T-helper 2 cell treated with Interferon-gamma antibody and Interleukin-4, amounts not matched to agents 5 μg/mL and 100 μg/mL, for 36 hours (primary cell): ENCODE data around the gene URGCP.
"Not testable (repeated sequence)": the region's sequence is repeated elsewhere in the genome, so short reads cannot be mapped to it uniquely, and the experiment has no call there.

ENCODE experiments used
- DNase-seq: peaks from one replicate; pipeline ENCODE4 v3.0.0; 2021; ENCODE audit warnings: low spot score
- H3K27ac Mint-ChIP-seq: one replicate; pipeline ENCODE4 v1.8.0; 2021; ENCODE audit warnings: mild to moderate bottlenecking, mixed read lengths
- H3K27me3 Mint-ChIP-seq: one replicate; pipeline ENCODE4 v1.8.0; 2021; ENCODE audit warnings: low read depth, mixed read lengths
- H3K36me3 Mint-ChIP-seq: one replicate; pipeline ENCODE4 v1.8.0; 2021; ENCODE audit warnings: low read depth, mixed read lengths
- H3K4me1 Mint-ChIP-seq: one replicate; pipeline ENCODE4 v1.8.0; 2021; ENCODE audit warnings: low read depth, mixed read lengths
- H3K4me3 Mint-ChIP-seq: one replicate; pipeline ENCODE4 v1.8.0; 2022; ENCODE audit warnings: mild to moderate bottlenecking, moderate library complexity, mixed read lengths
- H3K9me3 Mint-ChIP-seq: one replicate; pipeline ENCODE4 v1.8.0; 2021; ENCODE audit warnings: mixed read lengths

The URGCP gene

DNA sequence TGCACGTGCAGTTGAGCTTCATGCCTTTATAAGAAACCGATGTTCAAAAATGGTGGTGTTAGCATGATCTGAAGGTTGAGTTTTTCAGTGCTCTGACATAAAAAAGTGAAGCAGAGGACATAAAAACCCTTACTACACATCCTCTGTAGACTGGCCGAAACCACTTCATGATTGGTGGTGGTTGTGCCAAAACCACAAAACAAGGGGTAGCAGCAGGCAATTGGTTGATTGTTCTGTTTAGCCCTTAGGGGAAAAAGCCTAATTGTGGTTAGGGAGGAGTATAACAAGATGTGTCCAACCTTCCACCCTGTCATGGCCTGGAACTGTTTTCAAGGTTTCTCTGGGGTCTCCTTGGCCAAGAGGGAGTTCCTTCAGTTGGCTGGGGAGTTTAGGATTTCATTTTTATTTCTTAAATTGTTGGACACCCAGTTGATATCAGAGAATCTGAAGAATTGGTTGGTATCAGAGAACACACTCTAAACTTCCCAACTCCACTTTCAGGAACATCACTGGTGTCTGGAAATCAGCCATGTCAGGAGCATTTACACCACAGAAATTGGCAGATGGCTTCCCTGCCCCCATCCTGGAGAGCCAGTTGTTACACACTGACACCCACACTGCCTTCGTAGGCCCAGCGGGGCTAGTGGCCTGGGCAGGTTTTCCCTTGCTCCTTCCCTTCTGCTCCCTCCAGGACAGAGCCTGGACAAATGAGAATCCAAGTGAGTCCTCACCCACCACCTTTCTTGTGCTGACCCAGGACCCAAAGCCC lies 55.9 kb downstream of the URGCP start:
- Mint-ChIP-seq H3K4me1 (peaks cover 5% of the 10 kb centered on the region), H3K27ac (no peak overlapping the region), H3K27me3 (peaks cover 4% of the 10 kb centered on the region), H3K36me3 (no peaks in the 10 kb centered on the region), H3K9me3 (no peaks in the 10 kb centered on the region), H3K4me3 (no peak overlapping the region)
- DNase-seq, result no peak

DNA sequence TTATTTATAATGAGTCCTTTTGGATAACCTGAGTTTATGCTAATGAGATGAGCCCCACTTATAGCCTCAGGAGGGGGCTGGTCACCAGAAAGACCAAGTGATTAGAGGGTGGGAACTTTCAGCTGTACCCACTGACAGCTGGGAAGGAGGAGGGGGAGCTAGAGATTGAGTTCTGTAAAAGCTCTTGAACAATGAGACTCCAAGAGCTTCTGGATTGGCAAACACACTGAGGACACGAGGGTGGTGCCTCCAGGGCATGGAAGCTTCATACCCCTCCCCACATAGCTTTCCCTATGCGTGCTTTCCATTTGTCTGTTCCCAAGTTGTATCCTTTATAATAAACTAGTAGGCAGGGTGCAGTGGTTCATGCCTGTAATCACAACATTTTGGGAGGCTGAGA lies 57.3 kb downstream of the URGCP start:
- Mint-ChIP-seq H3K27ac (no peak overlapping the region), H3K27me3 (peaks cover 4% of the 10 kb centered on the region), H3K4me1 (peaks cover 5% of the 10 kb centered on the region), H3K9me3 (no peaks in the 10 kb centered on the region), H3K4me3 (no peak overlapping the region), H3K36me3 (no peaks in the 10 kb centered on the region)
- DNase-seq, result no peak

DNA sequence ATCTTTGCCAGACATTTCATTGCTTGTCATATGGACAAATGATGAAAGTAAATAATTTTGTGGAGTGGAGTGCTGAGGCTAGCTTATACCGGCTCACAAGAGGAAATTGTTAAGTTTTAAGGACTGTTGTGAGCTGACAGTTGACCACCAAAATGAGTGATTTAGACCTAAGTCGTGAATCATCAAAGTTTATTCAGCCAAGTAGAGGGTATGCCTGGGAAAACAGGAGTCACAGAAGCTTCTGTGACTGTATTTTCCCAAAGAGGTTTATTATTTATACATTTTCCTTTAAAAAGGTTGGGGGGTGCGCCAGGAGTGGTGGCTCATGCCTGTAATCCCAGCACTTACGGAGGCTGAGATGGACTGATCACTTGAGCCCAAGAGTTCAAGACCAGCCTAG lies 58.9 kb downstream of the URGCP start:
- H3K4me1 Mint-ChIP-seq, result peaks cover 5% of the 10 kb centered on the region
- H3K27ac Mint-ChIP-seq, result no peak overlapping the region
- no peak overlapping the region for H3K4me3 Mint-ChIP-seq
- no peaks in the 10 kb centered on the region for H3K36me3 Mint-ChIP-seq
- peaks cover 9% of the 10 kb centered on the region for H3K27me3 Mint-ChIP-seq
- DNase-seq, result no peak
- H3K9me3 Mint-ChIP-seq, result no peaks in the 10 kb centered on the region

DNA sequence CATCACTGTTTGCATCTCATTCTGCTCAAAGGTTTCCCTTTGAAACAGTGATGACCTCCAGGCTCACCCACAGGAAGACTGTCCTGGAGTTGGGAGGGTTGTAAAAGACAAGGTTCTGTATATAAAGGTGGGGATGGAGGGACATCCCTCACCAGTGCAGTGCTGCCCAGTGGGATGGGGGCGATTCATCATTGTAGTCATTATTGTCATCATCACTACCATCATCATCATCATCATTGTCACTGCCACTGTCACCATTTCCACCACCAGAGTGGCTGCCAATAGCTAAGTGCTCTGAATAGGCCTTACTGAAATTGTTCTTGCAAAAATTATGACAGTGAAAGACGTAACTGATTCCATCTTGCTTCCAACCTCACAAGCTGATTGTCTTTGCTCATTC lies 61.7 kb downstream of the URGCP start:
- no peak for DNase-seq
- no peak overlapping the region for H3K27ac Mint-ChIP-seq
- H3K36me3 Mint-ChIP-seq, result no peaks in the 10 kb centered on the region

DNA sequence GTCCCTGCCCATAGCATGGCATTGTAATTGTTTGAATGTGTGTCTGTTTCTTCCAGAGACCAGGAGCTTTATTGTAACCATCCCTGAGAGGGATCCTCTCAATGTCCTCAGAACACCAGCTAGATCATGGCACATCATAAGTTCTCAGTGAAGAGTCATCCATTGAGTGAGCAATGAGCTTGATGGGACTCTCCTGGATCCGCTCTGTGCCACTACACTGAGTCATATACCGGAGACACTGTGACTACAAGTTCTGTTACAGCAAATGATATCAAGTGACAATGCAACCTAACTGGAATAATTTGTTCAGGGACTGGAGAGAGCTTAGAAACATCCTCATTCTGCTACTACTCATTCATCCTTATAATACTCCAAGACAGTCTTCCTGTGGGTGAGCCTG lies 62.1 kb downstream of the URGCP start:
- no peaks in the 10 kb centered on the region for H3K36me3 Mint-ChIP-seq
- no peak for DNase-seq
- H3K27me3 Mint-ChIP-seq, result peaks cover 12% of the 10 kb centered on the region
- no peak overlapping the region for H3K4me3 Mint-ChIP-seq
- H3K4me1 Mint-ChIP-seq, result peaks cover 2% of the 10 kb centered on the region
- H3K27ac Mint-ChIP-seq, result no peak overlapping the region
- H3K9me3 Mint-ChIP-seq, result no peaks in the 10 kb centered on the region

More for the DNA sequence above, 61.7 kb downstream of the URGCP start:
- H3K27me3 Mint-ChIP-seq, result peaks cover 12% of the 10 kb centered on the region
- no peak overlapping the region for H3K4me3 Mint-ChIP-seq
- peaks cover 2% of the 10 kb centered on the region for H3K4me1 Mint-ChIP-seq
- no peaks in the 10 kb centered on the region for H3K9me3 Mint-ChIP-seq

DNA sequence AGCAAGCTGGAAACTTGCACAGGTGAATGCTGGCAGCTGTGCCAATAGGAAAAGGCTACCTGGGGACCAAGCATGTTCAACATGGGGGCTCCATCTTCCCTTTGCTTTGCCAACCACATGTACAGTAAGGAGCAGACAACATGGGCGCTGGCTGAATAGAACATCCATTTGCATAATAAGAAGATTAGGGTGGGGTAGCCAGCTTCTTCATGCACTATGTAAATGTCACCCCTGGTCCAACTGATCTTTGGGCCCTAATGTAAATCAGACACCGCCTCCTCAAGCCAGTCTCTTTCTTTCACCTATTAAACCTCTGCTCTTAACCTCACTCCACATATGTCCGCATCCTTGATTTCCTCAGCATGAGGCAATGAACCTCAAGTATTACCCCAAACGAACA lies 63.1 kb downstream of the URGCP start:
- H3K36me3 Mint-ChIP-seq, result no peaks in the 10 kb centered on the region
- no peak for DNase-seq
- H3K27ac Mint-ChIP-seq, result no peak overlapping the region
- H3K4me3 Mint-ChIP-seq, result no peak overlapping the region
- H3K9me3 Mint-ChIP-seq, result no peaks in the 10 kb centered on the region
- peaks cover 12% of the 10 kb centered on the region for H3K27me3 Mint-ChIP-seq
- H3K4me1 Mint-ChIP-seq, result peaks cover 6% of the 10 kb centered on the region

DNA sequence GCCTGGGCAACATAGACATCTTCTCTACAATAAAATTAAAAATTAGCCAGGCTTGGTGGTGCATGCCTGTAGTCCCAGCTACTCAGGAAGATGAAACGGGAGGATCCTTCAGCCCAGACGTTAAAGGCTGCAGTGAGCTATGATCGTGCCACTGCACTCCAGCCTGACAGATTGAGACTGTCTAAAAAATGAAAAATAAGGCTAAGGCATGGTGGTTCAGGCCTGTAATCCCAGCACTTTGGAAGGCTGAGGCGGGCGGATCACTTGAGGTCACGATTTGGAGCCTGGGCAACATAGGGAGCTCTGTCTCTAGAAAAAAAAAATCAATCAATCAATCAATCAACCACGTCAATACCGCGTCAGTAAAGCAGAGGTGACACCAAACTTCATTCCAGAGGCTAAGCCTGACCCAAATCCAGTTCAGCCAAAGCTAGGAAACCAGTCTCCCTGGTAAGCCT lies 68.2 kb downstream of the URGCP start:
- H3K27ac Mint-ChIP-seq, result no peak overlapping the region
- H3K36me3 Mint-ChIP-seq, result no peaks in the 10 kb centered on the region
- peaks cover 18% of the 10 kb centered on the region for H3K4me1 Mint-ChIP-seq

DNA sequence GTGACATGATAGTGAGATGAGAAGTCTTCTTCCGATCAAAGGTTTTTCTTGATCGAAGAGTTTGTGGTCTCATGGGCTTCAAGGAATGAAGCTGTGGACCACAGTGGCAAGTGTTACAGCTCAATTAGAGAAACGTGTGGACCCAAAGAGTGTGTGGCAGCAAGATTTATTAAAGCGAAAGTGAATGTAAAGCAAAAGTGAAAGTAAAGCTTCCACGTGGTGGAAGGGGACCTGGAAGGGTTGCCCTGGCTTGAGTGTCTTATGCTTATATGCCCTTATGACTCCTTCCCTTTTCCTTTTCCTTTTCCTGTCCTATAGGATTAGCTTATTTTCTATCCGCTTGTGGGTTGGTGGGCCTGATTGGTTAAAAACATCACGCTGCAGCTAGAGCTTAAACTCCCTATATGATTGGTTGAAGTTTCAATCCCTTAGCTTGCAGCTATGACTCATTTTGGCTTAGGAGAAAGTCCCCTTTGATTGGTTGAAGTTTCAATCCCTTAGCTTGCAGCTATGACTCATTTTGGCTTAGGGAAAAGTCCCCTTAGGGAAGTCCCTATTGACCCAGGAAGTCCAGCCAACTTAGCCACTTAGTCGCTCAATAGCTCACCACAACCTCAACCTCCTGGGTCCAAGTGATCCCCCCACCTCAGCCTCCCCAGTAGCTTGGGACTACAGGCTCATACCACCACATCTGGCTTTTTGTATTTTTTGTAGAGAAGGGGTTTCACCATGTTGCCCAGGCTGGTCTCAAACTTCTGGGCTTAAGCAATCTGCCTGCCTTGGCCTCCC lies 71.7 kb downstream of the URGCP start:
- Mint-ChIP-seq H3K27ac (peak overlapping the region; percentile 83), H3K9me3 (peaks cover 20% of the 10 kb centered on the region), H3K4me3 (peak overlapping the region; percentile 78), H3K27me3 (peaks cover 4% of the 10 kb centered on the region), H3K36me3 (peaks cover 2% of the 10 kb centered on the region), H3K4me1 (peaks cover 17% of the 10 kb centered on the region)
- DNase-seq, result peak; percentile 52

More for the DNA sequence above, 68.2 kb downstream of the URGCP start:
- DNase-seq, result no peak
- no peak overlapping the region for H3K4me3 Mint-ChIP-seq
- peaks cover 12% of the 10 kb centered on the region for H3K27me3 Mint-ChIP-seq
- no peaks in the 10 kb centered on the region for H3K9me3 Mint-ChIP-seq

DNA sequence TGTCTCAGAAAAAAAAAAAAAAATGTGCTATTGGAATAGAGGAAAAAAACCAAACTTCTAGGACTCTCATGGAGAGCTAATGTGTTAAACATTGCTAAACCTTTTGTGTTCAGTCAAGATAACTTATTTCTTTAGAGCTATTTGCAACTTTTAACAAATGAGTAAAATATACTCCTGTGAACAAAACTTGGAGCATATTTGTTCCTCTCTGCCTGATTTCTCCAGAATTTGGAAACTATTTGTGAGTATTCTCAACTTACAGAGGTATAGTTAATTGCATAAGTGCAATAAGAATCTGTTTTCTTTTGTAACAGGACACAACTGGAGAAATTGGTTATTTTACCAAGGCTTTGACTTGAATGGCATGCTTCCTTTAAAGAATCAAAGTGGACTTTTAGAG lies 75.5 kb downstream of the URGCP start:
- Mint-ChIP-seq H3K27me3 (peaks cover 26% of the 10 kb centered on the region), H3K9me3 (peaks cover 20% of the 10 kb centered on the region), H3K4me1 (peaks cover 13% of the 10 kb centered on the region)
- H3K27ac Mint-ChIP-seq, H3K4me3 Mint-ChIP-seq, H3K36me3 Mint-ChIP-seq, DNase-seq: not testable (repeated sequence)
